Activated CD4-positive, alpha-beta T cell treated with anti-CD3 and anti-CD28 coated beads, Interleukin-2, amount 10 ng/mL, durations not matched to agents 24 days and 14 days (primary cell): ENCODE data around the gene STK33. TPM values are rescaled to one million over a fixed set of nuclear protein-coding genes. Genes with fewer than 3 reads are reported as not detected.
A peak's percentile ranks its signal among the peaks of the same experiment; 100 is the strongest.

Experiments used
- DNase-seq: peaks from one replicate; pipeline ENCODE4 v3.0.0; 2022
- H3K27ac Mint-ChIP-seq: one replicate; pipeline ENCODE4 v1.8.0; 2022; ENCODE audit warnings: mild to moderate bottlenecking, mixed read lengths
- H3K27me3 Mint-ChIP-seq: one replicate; pipeline ENCODE4 v1.8.0; 2022; ENCODE audit warnings: mixed read lengths
- H3K36me3 Mint-ChIP-seq: one replicate; pipeline ENCODE4 v1.8.0; 2022; ENCODE audit warnings: low read depth, mild to moderate bottlenecking, mixed read lengths
- H3K4me1 Mint-ChIP-seq: one replicate; pipeline ENCODE4 v1.8.0; 2021; ENCODE audit warnings: mixed read lengths
- H3K4me3 Mint-ChIP-seq: one replicate; pipeline ENCODE4 v1.8.0; 2022; ENCODE audit warnings: mild to moderate bottlenecking, moderate library complexity, mixed read lengths
- H3K9me3 Mint-ChIP-seq: one replicate; pipeline ENCODE4 v1.8.0; 2021; ENCODE audit warnings: mixed read lengths
- intact Hi-C: fragments of 100-400 bp; cut with micrococcal nuclease; formaldehyde crosslinking; loops from one replicate; pipeline ENCODE4 v1.15.1; 2023
- total RNA-seq: library from RNA; stranded (reverse); gene quantifications from 2 replicates; pipeline ENCODE4 v1.2.3, GENCODE V29; 2022

Gene STK33
- total RNA-seq: 0.57 and 0.63 TPM in 2 replicates

DNA sequence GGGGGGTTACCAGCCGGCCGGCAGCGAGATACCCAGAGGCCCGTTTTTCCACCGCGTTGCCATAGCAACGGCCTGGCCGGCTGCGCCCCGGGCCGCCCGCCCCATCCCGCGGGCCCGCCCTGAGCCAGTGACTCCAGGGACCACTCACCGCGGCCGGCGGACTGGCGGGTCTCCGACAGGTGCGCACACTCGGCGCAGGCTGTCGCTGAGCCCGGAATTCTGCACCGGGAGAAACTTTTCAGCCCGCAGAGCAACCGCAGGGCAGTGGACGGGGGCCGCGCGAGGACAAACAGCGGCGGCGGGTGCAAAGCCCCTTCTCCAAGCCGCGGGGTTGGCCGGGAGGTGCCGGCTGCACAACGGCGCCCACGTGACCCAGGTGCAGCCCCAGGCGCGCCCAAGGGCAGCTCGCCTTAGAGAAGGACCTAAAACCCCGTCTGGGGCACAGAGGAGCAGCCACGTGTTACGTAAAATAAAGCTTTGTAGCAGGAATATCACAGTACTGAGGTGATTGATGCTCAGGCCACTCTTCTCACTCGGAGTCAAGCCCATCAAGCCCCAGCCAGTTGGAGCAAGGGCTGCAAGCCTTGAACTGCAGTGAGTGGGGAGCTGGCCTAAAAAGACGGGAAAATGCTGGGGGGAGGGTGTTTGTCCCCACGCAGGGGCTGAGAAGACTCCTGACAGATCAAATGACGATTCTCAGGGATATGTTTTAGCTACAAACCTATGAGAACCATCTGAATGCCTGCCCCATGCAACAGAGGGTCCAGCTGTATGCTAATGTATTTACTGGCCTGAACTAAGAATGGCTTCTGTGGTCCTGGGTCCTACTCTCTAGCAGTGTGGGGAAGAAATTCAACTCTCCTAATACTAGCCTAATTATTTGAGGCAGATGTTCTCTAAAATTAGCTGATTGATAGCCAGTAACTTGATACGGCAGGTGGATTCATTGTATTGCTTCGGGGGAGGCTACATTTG lies at the start of gene STK33:
STK33 (minus strand) TSS at position 294 of the 975 bp plus-strand sequence. CDS start 119,323 bp downstream, outside the sequence.
- intact Hi-C loops: no loop called here
- Mint-ChIP-seq H3K27ac (no peak within 1 kb of the TSS), H3K4me1 (peaks cover 2% of the 10 kb centered on the region), H3K9me3 (no peaks in the 10 kb centered on the region), H3K27me3 (peaks cover 68% of the 10 kb centered on the region), H3K36me3 (no peaks in the 10 kb centered on the region), H3K4me3 (peak within 1 kb of the TSS; percentile 61)
- DNase-seq: peak; percentile 75

DNA sequence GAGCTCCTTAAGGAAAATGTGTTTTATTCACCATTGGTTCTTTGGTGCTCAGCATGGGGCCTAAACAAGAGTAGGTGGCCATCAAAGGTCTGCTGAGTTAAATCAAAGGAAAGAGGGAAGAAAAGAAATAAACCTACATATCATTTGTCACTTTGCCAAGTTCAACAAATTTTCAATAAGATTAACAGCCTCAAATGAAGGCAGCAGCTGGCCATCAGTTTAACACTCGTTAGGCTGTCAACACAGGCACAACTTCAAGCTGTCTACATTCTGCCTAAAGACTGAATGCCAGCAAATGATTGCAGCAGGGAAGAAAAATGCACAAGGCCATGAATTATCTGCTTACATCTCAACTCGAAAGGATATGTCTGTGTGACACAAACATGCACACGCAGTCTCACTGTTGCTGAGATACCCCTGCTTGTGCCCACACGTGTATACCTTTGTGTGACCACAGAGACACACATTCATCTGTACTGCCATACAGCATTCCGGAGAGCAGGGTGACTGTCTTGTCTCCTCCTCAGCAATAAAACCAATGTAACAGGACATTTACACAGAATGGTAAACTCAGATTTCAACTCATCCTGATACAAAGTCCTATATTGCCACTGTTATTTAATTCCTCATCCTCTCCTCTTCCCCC lies 48.3 kb upstream of the STK33 start:
- Mint-ChIP-seq H3K4me3 (no peak overlapping the region), H3K9me3 (no peaks in the 10 kb centered on the region), H3K27me3 (no peaks in the 10 kb centered on the region), H3K27ac (no peak overlapping the region), H3K4me1 (peaks cover 10% of the 10 kb centered on the region), H3K36me3 (peaks cover 28% of the 10 kb centered on the region)
- intact Hi-C loops: no loop called here
- DNase-seq: no peak

DNA sequence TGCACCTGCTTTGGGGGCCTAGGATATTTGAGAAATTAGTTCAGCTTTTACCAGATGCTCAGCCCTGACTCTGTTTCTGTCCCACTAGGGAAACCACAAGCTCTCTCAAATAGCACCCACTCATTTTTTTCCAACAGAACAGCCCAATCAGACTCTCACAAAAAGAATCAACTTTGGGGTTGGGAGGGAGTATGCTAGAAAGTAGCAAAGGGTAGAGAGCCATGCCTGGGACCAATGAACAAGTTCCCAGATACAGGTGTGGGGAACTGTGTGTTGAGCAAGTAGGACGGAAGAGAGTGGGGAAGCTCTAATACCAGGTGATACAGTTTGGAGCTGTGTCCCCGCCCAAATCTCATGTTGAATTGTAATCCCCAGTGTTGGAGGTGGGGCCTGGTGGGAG lies 47.3 kb upstream of the STK33 start:
- no peak for DNase-seq
- no peak overlapping the region for H3K27ac Mint-ChIP-seq
- H3K9me3 Mint-ChIP-seq: no peaks in the 10 kb centered on the region
- H3K36me3 Mint-ChIP-seq: peaks cover 31% of the 10 kb centered on the region
- H3K4me1 Mint-ChIP-seq: peaks cover 8% of the 10 kb centered on the region
- no peak overlapping the region for H3K4me3 Mint-ChIP-seq
- intact Hi-C loops: no loop called here
- no peaks in the 10 kb centered on the region for H3K27me3 Mint-ChIP-seq

DNA sequence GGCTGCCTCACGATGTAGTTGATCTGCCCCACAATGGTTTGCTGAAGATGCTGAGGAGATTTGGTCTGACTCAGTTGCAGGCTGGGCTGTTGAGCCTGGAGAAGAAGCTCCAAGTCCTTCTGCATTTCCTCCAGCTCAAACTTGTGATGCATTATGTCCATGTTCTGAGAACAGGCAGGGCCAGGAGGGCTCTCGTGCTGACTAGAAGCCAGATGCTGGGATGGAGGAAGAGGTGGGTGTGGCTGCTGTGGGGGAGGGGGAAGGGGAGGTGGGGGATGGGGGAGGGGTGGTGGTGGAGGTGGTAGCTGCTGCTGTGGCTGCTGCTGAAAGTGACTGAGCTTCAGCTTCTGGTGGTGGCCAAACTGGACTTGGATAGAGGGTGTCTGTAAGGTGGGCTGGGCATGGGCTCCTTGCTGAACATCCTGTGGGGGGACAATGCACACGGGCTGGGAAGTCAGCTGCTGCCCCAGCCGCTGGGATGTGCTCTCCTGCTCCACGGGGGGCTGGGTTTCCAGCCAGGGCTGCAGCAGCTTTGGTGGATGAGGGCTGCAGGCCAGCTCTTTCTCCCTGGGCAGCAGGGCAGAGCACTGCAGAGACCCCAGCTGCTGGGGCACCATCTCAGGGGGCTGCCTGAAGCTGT lies 46.4 kb upstream of the STK33 start:
- Mint-ChIP-seq H3K27ac (no peak overlapping the region), H3K4me1 (peaks cover 8% of the 10 kb centered on the region), H3K27me3 (no peaks in the 10 kb centered on the region), H3K4me3 (no peak overlapping the region), H3K9me3 (no peaks in the 10 kb centered on the region), H3K36me3 (peaks cover 37% of the 10 kb centered on the region)
- DNase-seq: no peak
- intact Hi-C loops: no loop called here

- peaks cover 37% of the 10 kb centered on the region for H3K36me3 Mint-ChIP-seq
- H3K27ac Mint-ChIP-seq: no peak overlapping the region
- no peak for DNase-seq
These were observed 45.6 kb upstream of the STK33 start for GRCh38 chr11:8639655-8640054.

DNA sequence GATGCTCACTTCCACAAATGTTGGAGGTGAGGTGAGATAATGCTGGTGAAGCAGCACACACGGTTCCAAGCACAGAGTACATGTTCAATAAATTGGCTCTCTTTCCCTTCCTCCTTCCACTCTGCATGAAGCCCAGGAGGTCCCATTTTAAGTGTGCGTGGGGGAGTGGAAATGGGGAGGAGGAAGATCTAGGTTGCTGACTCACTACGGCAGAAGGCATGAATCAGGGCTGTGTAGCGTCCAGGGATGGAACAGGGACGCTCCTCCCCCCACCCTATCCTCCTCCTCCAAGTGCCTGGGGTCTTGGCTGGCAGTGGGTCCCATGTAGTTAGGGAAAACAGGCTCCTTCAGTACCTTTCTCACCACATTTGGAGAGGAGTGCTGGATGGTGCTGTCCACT lies 44.3 kb upstream of the STK33 start:
- Mint-ChIP-seq H3K9me3 (no peaks in the 10 kb centered on the region), H3K4me1 (peaks cover 8% of the 10 kb centered on the region), H3K27ac (no peak overlapping the region), H3K36me3 (peaks cover 37% of the 10 kb centered on the region), H3K27me3 (no peaks in the 10 kb centered on the region), H3K4me3 (no peak overlapping the region)
- intact Hi-C loops: no loop called here
- no peak for DNase-seq

More at GRCh38 chr11:8639655-8640054, 45.6 kb upstream of the STK33 start:
- intact Hi-C loops: no loop called here
- H3K4me3 Mint-ChIP-seq: no peak overlapping the region
- no peaks in the 10 kb centered on the region for H3K27me3 Mint-ChIP-seq
- H3K9me3 Mint-ChIP-seq: no peaks in the 10 kb centered on the region
- H3K4me1 Mint-ChIP-seq: peaks cover 8% of the 10 kb centered on the region

GRCh38 chr11:8636127-8636526 lies 42.1 kb upstream of the STK33 start:
- H3K4me1 Mint-ChIP-seq: peaks cover 1% of the 10 kb centered on the region
- H3K4me3 Mint-ChIP-seq: no peak overlapping the region
- no peaks in the 10 kb centered on the region for H3K9me3 Mint-ChIP-seq
- DNase-seq: no peak
- H3K27me3 Mint-ChIP-seq: no peaks in the 10 kb centered on the region
- intact Hi-C loops: no loop called here
- H3K36me3 Mint-ChIP-seq: peaks cover 32% of the 10 kb centered on the region
- no peak overlapping the region for H3K27ac Mint-ChIP-seq

- intact Hi-C loops: no loop called here
- no peak overlapping the region for H3K4me3 Mint-ChIP-seq
- H3K27me3 Mint-ChIP-seq: no peaks in the 10 kb centered on the region
- DNase-seq: no peak
- no peaks in the 10 kb centered on the region for H3K4me1 Mint-ChIP-seq
- no peak overlapping the region for H3K27ac Mint-ChIP-seq
- H3K36me3 Mint-ChIP-seq: peaks cover 32% of the 10 kb centered on the region
- no peaks in the 10 kb centered on the region for H3K9me3 Mint-ChIP-seq
These were observed 40.5 kb upstream of the STK33 start for GRCh38 chr11:8634498-8634897.

GRCh38 chr11:8631395-8632118 lies 37.5 kb upstream of the STK33 start:
- H3K36me3 Mint-ChIP-seq: peaks cover 12% of the 10 kb centered on the region
- no peak overlapping the region for H3K27ac Mint-ChIP-seq
- intact Hi-C loops: no loop called here
- DNase-seq: no peak
- H3K4me1 Mint-ChIP-seq: no peaks in the 10 kb centered on the region
- H3K9me3 Mint-ChIP-seq: no peaks in the 10 kb centered on the region
- no peaks in the 10 kb centered on the region for H3K27me3 Mint-ChIP-seq
- no peak overlapping the region for H3K4me3 Mint-ChIP-seq

- Mint-ChIP-seq H3K36me3 (peaks cover 3% of the 10 kb centered on the region), H3K27ac (no peak overlapping the region), H3K4me3 (no peak overlapping the region), H3K9me3 (no peaks in the 10 kb centered on the region), H3K4me1 (no peaks in the 10 kb centered on the region), H3K27me3 (no peaks in the 10 kb centered on the region)
- intact Hi-C loops: no loop called here
- DNase-seq: no peak
These were observed 30.7 kb upstream of the STK33 start for GRCh38 chr11:8624698-8625097.

GRCh38 chr11:8621147-8621546 lies 27.1 kb upstream of the STK33 start:
- Mint-ChIP-seq H3K36me3 (peaks cover 15% of the 10 kb centered on the region), H3K4me1 (no peaks in the 10 kb centered on the region), H3K27me3 (no peaks in the 10 kb centered on the region), H3K27ac (no peak overlapping the region), H3K4me3 (no peak overlapping the region), H3K9me3 (no peaks in the 10 kb centered on the region)
- no peak for DNase-seq
- intact Hi-C loops: no loop called here

- DNase-seq: no peak
- no peak overlapping the region for H3K4me3 Mint-ChIP-seq
- intact Hi-C loops: no loop called here
- peaks cover 5% of the 10 kb centered on the region for H3K4me1 Mint-ChIP-seq
- no peaks in the 10 kb centered on the region for H3K27me3 Mint-ChIP-seq
- H3K36me3 Mint-ChIP-seq: peaks cover 17% of the 10 kb centered on the region
- H3K9me3 Mint-ChIP-seq: no peaks in the 10 kb centered on the region
- H3K27ac Mint-ChIP-seq: no peak overlapping the region
These were observed 23.0 kb upstream of the STK33 start for GRCh38 chr11:8617063-8617462.

DNA sequence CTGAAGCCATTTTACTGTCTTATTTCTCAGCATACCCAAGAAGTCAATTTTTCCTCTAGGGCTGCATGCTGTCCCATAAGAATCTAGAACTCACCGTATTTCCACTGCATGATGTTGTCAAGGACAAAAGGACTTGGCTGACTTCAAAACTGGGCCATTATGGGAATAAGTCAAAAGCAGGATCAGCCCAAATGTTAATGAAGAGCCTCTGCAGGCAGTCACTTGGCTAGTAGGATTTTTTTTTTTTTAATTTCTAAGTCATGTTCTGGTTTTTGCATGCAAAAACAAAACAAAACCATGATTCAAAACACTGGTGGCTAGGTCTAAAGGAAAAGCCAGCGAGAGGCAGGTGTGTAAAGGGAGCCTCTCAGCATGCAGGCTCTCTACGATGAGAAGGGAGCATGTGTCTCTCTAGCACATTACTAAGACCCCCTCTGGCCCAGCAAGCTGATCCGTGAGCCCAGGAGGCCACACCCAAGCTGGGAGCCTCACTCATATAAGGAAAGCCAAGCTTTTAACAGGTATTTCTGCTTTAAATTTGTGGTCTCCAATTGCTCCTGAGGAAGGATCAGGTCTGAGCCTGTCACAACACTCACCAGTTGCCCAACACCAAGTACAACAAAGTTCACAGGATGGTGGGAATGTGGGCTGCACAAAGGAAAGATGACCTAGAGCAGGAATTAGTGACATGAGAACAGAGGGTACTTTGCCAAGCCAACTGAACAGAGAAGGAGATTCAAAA lies 21.4 kb upstream of the STK33 start:
- H3K4me1 Mint-ChIP-seq: peaks cover 10% of the 10 kb centered on the region
- H3K27ac Mint-ChIP-seq: no peak overlapping the region
- no peaks in the 10 kb centered on the region for H3K9me3 Mint-ChIP-seq
- intact Hi-C loops: no loop called here
- H3K4me3 Mint-ChIP-seq: no peak overlapping the region
- no peak for DNase-seq
- H3K36me3 Mint-ChIP-seq: peaks cover 16% of the 10 kb centered on the region
- H3K27me3 Mint-ChIP-seq: no peaks in the 10 kb centered on the region
